ENCODE measurements around the gene ITPR1.

Gene ITPR1

GRCh38 chr3:4813909-4814304, 320.8 kb downstream of the ITPR1 start:
- no peaks in the 10 kb centered on the region for H3K27me3 ChIP-seq (ENCODE audit: insufficient read depth, low read length, poor library complexity, severe bottlenecking)
- H3K4me1 ChIP-seq (ENCODE audit: insufficient read depth, low read length, poor library complexity, severe bottlenecking): no peaks in the 10 kb centered on the region
- H2AFZ ChIP-seq (ENCODE audit: low read length): no peak overlapping the region
- no peaks in the 10 kb centered on the region for H4K20me1 ChIP-seq (ENCODE audit: insufficient read depth, low read length, poor library complexity, severe bottlenecking)
- H3K36me3 ChIP-seq (ENCODE audit: insufficient read depth, low read length): peaks cover 60% of the 10 kb centered on the region; the same call in 1 of the 2 replicates
- no peak overlapping the region for H3K9ac ChIP-seq (ENCODE audit: low read depth, low read length, poor library complexity, severe bottlenecking)
- H3K79me2 ChIP-seq (ENCODE audit: insufficient read depth, low read length): no peaks in the 10 kb centered on the region
- H3K9me2 ChIP-seq (replicated peaks; ENCODE audit: low read depth, low read length): no peaks in the 10 kb centered on the region
- H3K4me2 ChIP-seq (ENCODE audit: low read depth, low read length, poor library complexity, severe bottlenecking): no peak overlapping the region
- no peak for TF ChIP-seq CTCF (conservative IDR thresholded peaks at IDR 0.05; ENCODE audit: low read length)
- TF ChIP-seq EZH2phosphoT487 (IDR thresholded peaks at IDR 0.05; ENCODE audit: borderline replicate concordance): no peak
- no peaks in the 10 kb centered on the region for H3F3A ChIP-seq (ENCODE audit: low read depth)
- no peaks in the 10 kb centered on the region; the same call in 1 of the 2 replicates for H3K9me3 ChIP-seq (ENCODE audit: insufficient read depth, low read depth, low read length)
- no peak overlapping the region for H3K4me3 ChIP-seq (ENCODE audit: low read length, poor library complexity, severe bottlenecking)

- Histone ChIP-seq H3K4me2 (ENCODE audit: low read depth, low read length, poor library complexity, severe bottlenecking) (no peak overlapping the region), H3K79me2 (ENCODE audit: insufficient read depth, low read length) (no peaks in the 10 kb centered on the region), H3K9me3 (ENCODE audit: insufficient read depth, low read depth, low read length) (no peaks in the 10 kb centered on the region; the same call in 1 of the 2 replicates), H3K27me3 (ENCODE audit: insufficient read depth, low read length, poor library complexity, severe bottlenecking) (no peaks in the 10 kb centered on the region), H3K4me1 (ENCODE audit: insufficient read depth, low read length, poor library complexity, severe bottlenecking) (no peaks in the 10 kb centered on the region), H3F3A (ENCODE audit: low read depth) (no peaks in the 10 kb centered on the region), H3K9ac (ENCODE audit: low read depth, low read length, poor library complexity, severe bottlenecking) (no peak overlapping the region), H2AFZ (ENCODE audit: low read length) (no peak overlapping the region), H3K9me2 (replicated peaks; ENCODE audit: low read depth, low read length) (no peaks in the 10 kb centered on the region), H3K4me3 (ENCODE audit: low read length, poor library complexity, severe bottlenecking) (no peak overlapping the region), H3K36me3 (ENCODE audit: insufficient read depth, low read length) (peaks cover 60% of the 10 kb centered on the region; the same call in 1 of the 2 replicates), H4K20me1 (ENCODE audit: insufficient read depth, low read length, poor library complexity, severe bottlenecking) (no peaks in the 10 kb centered on the region)
- TF ChIP-seq CTCF (conservative IDR thresholded peaks at IDR 0.05; ENCODE audit: low read length): no peak
- TF ChIP-seq EZH2phosphoT487 (IDR thresholded peaks at IDR 0.05; ENCODE audit: borderline replicate concordance): no peak
Observed at GRCh38 chr3:4814305-4814903, 321.3 kb downstream of the ITPR1 start.

- Histone ChIP-seq H4K20me1 (ENCODE audit: insufficient read depth, low read length, poor library complexity, severe bottlenecking) (no peaks in the 10 kb centered on the region), H3K9me2 (replicated peaks; ENCODE audit: low read depth, low read length) (no peaks in the 10 kb centered on the region), H3K9me3 (ENCODE audit: insufficient read depth, low read depth, low read length) (no peaks in the 10 kb centered on the region; the same call in 1 of the 2 replicates), H3K4me1 (ENCODE audit: insufficient read depth, low read length, poor library complexity, severe bottlenecking) (no peaks in the 10 kb centered on the region), H3K36me3 (ENCODE audit: insufficient read depth, low read length) (peaks cover 60% of the 10 kb centered on the region; the same call in 1 of the 2 replicates), H3K27me3 (ENCODE audit: insufficient read depth, low read length, poor library complexity, severe bottlenecking) (no peaks in the 10 kb centered on the region), H3K4me3 (ENCODE audit: low read length, poor library complexity, severe bottlenecking) (no peak overlapping the region), H3K9ac (ENCODE audit: low read depth, low read length, poor library complexity, severe bottlenecking) (no peak overlapping the region), H2AFZ (ENCODE audit: low read length) (no peak overlapping the region), H3F3A (ENCODE audit: low read depth) (no peaks in the 10 kb centered on the region), H3K79me2 (ENCODE audit: insufficient read depth, low read length) (no peaks in the 10 kb centered on the region), H3K4me2 (ENCODE audit: low read depth, low read length, poor library complexity, severe bottlenecking) (no peak overlapping the region)
- TF ChIP-seq CTCF (conservative IDR thresholded peaks at IDR 0.05; ENCODE audit: low read length): no peak
- no peak for TF ChIP-seq EZH2phosphoT487 (IDR thresholded peaks at IDR 0.05; ENCODE audit: borderline replicate concordance)
Observed at GRCh38 chr3:4814904-4815574, 321.9 kb downstream of the ITPR1 start.

All from Loucy (cell line).